SU-DHL-6 (cell line): ENCODE results near the gene BMP6.

Source experiments
- H2AFZ ChIP-seq: fragments of 200-600 bp; sonication (generic); 2 replicates; pipeline ENCODE4 v1.6.1; 2014; ENCODE audit warnings: low read depth, mild to moderate bottlenecking, moderate library complexity, mixed read lengths, antibody characterized with exemption, low read length; ENCODE audit not compliant: severe bottlenecking
- H3F3A ChIP-seq: fragments of 200-600 bp; shearing (Covaris generic); 2 replicates; pipeline ENCODE4 v1.6.0; 2016; ENCODE audit warnings: antibody characterized with exemption, mild to moderate bottlenecking; ENCODE audit not compliant: insufficient read depth
- H3K27ac ChIP-seq: fragments of 200-600 bp; sonication (generic); 2 replicates; pipeline ENCODE4 v1.5.1; 2016; ENCODE audit warnings: low read depth, mild to moderate bottlenecking, low read length, moderate library complexity, mixed read lengths
- H3K27me3 ChIP-seq: fragments of 200-600 bp; sonication (generic), shearing (Covaris generic); 2 replicates; pipeline ENCODE4 v1.6.0; 2014; ENCODE audit warnings: mild to moderate bottlenecking, low read length
- H3K36me3 ChIP-seq: fragments of 200-600 bp; sonication (generic); 2 replicates; pipeline ENCODE4 v1.6.1; 2014; ENCODE audit warnings: mild to moderate bottlenecking, low read length, mixed read lengths
- H3K4me2 ChIP-seq: fragments of 300-600, 200-600 bp; shearing (Covaris generic), sonication (generic); 2 replicates; pipeline ENCODE4 v1.6.0; 2014; ENCODE audit warnings: low read length, low read depth, mild to moderate bottlenecking; ENCODE audit not compliant: poor library complexity, severe bottlenecking
- H3K4me3 ChIP-seq: fragments of 200-600 bp; sonication (generic); 2 replicates; pipeline ENCODE4 v1.5.1; 2014; ENCODE audit warnings: antibody characterized with exemption, low read length, mild to moderate bottlenecking, mixed read lengths; ENCODE audit not compliant: insufficient read depth, poor library complexity, severe bottlenecking
- H3K79me2 ChIP-seq: fragments of 200-600 bp; sonication (generic); 2 replicates; pipeline ENCODE4 v1.6.1; 2014; ENCODE audit warnings: mild to moderate bottlenecking, low read length, moderate library complexity; ENCODE audit not compliant: insufficient read depth
- H3K9ac ChIP-seq: fragments of 200-600 bp; sonication (generic); 2 replicates; pipeline ENCODE4 v1.7.0; 2014; ENCODE audit warnings: mild to moderate bottlenecking, low read length
- H3K9me2 ChIP-seq: fragments of 200-600 bp; sonication (generic); replicated peaks from 2 replicates; pipeline ENCODE4 v1.6.1; 2014; ENCODE audit warnings: low read length; ENCODE audit not compliant: insufficient read depth
- H3K9me3 ChIP-seq: fragments of 200-600 bp; sonication (generic); 2 replicates; pipeline ENCODE4 v1.6.1; 2014; ENCODE audit warnings: low read length, mixed read lengths; ENCODE audit not compliant: insufficient read depth
- H4K20me1 ChIP-seq: fragments of 200-600 bp; sonication (generic); 2 replicates; pipeline ENCODE4 v1.6.1; 2014; ENCODE audit warnings: low read depth, mild to moderate bottlenecking, antibody characterized with exemption, low read length, moderate library complexity, mixed read lengths
- CTCF ChIP-seq: fragments of 200-600 bp; sonication (generic); IDR thresholded peaks from one replicate; pipeline ENCODE4 v1.5.1; 2017; ENCODE audit warnings: antibody characterized with exemption, mild to moderate bottlenecking, low read length, moderate library complexity; ENCODE audit not compliant: insufficient read depth, poor library complexity, severe bottlenecking
- EZH2phosphoT487 ChIP-seq: fragments of 200-600 bp; sonication (generic), shearing (Covaris generic); conservative IDR thresholded peaks from 2 replicates; pipeline ENCODE4 v1.6.1; 2018; ENCODE audit warnings: mild to moderate bottlenecking, antibody characterized with exemption, low read length, moderate library complexity, mixed read lengths

The BMP6 gene

GRCh38 chr6:7878401-7878964, 152.6 kb downstream of the BMP6 start:
- Histone ChIP-seq H3K4me2 (no peak overlapping the region), H3K27me3 (no peaks in the 10 kb centered on the region), H4K20me1 (no peaks in the 10 kb centered on the region), H3K36me3 (peaks cover 24% of the 10 kb centered on the region; the same call in 1 of the 2 replicates), H3K79me2 (no peaks in the 10 kb centered on the region), H3K9me3 (0 out of 2 replicates have a peak, but pooled peaks cover under 1% of the 10 kb centered on the region), H3K9me2 (no peaks in the 10 kb centered on the region), H3K9ac (no peak overlapping the region), H3K27ac (no peak overlapping the region), H2AFZ (no peak overlapping the region), H3F3A (no peaks in the 10 kb centered on the region), H3K4me3 (no peak overlapping the region)
- TF ChIP-seq EZH2phosphoT487 (no peak), CTCF (no peak)

- H3K36me3 ChIP-seq: peaks cover 28% of the 10 kb centered on the region; the same call in 1 of the 2 replicates
- H3K79me2 ChIP-seq: no peaks in the 10 kb centered on the region
These were observed 153.1 kb downstream of the BMP6 start for GRCh38 chr6:7879043-7879442.

GRCh38 chr6:7879579-7879978, 153.7 kb downstream of the BMP6 start:
- H3K4me2 ChIP-seq: no peak overlapping the region

More at GRCh38 chr6:7879043-7879442, 153.1 kb downstream of the BMP6 start:
- no peaks in the 10 kb centered on the region for H3K9me3 ChIP-seq
- no peaks in the 10 kb centered on the region for H3K27me3 ChIP-seq
- no peaks in the 10 kb centered on the region for H3F3A ChIP-seq
- H2AFZ ChIP-seq: no peak overlapping the region
- H3K9me2 ChIP-seq: no peaks in the 10 kb centered on the region
- no peak overlapping the region for H3K4me2 ChIP-seq
- H3K27ac ChIP-seq: no peak overlapping the region
- no peak overlapping the region for H3K4me3 ChIP-seq
- no peak overlapping the region for H3K9ac ChIP-seq
- no peaks in the 10 kb centered on the region for H4K20me1 ChIP-seq
- TF ChIP-seq CTCF: no peak
- TF ChIP-seq EZH2phosphoT487: no peak

More at GRCh38 chr6:7879579-7879978, 153.7 kb downstream of the BMP6 start:
- Histone ChIP-seq H3K79me2 (no peaks in the 10 kb centered on the region), H3K9ac (no peak overlapping the region), H3K4me3 (no peak overlapping the region), H3K27me3 (no peaks in the 10 kb centered on the region), H3K27ac (no peak overlapping the region), H4K20me1 (no peaks in the 10 kb centered on the region), H3K36me3 (peaks cover 28% of the 10 kb centered on the region; the same call in 1 of the 2 replicates), H3K9me2 (no peaks in the 10 kb centered on the region), H2AFZ (no peak overlapping the region), H3F3A (no peaks in the 10 kb centered on the region), H3K9me3 (no peaks in the 10 kb centered on the region)
- TF ChIP-seq CTCF: no peak
- no peak for TF ChIP-seq EZH2phosphoT487
